HG03139 (cell line): ENCODE measurements around the gene RNF224.
A peak's percentile ranks its signal among the peaks of the same experiment; 100 is the strongest.

ENCODE experiments used
- ATAC-seq: cut with Tn5 transposase; IDR thresholded peaks from one replicate; pipeline ENCODE4 v1.9.1; 2021; ENCODE audit not compliant: unreplicated experiment

The RNF224 gene

DNA sequence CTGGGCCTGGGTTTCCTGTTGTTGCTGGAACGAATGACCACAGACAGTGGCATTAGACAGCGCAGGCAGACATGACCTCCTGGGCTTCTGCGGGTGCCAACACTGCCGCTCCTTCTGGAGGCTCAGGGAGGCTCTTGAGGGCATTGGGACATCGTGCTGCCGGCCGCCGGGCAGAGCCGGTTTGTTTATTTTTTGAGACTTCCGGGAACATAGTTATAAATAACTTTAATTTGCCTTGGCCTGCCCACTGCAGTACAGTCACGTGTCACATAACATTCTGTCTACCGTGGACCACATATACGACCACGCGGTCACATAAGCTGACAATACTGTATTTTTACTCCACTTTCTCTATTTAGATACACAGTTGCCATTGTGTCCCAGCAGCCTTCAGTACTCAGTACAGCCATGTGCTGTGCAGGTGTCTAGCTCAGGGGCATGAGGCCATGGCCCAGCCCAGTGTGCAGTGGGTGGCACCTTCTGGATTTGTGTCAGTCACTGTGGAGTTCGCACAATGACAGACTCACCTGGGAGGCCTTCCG lies 42.0 kb downstream of the RNF224 start:
- ATAC-seq = no peak

DNA sequence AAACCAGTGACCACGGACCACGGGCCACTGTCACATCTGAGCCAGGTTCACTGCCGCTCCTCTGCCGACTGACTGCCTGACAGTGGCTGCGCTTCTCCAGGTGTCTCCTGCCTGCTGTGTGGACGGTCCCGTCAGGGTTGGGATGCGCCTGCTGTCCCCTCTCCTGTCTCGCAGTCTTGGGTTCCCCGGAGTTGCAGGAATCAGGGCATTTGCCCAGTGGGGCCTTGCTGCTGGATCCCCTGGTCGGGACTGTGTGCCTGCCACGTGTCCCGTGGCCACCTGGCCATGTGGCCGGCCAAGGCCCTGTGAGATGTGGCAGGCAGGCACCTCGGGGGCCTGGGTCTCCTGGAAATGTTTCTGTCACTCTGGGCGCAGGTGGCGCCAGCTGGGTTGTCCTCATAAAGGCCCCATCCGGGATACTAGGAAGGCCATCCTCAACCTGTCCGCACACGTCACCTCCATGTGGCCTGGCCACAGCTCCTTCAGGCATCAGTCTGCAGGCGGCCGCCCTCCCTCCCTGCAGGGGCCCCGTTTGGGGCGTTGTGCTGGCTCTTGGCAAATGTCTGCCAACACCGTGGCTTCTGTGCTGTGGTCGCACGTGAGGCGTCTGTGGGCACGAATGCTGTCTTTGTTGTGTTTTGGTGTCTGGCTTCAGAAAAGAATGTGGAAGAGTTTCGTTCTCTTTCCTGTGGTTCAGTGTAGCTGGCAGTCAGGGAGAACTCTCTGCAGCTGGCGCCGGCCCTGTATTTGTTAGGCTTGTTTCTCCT lies 43.8 kb downstream of the RNF224 start:
- no peak for ATAC-seq

- no peak for ATAC-seq
Observed at GRCh38 chr9:137271696-137272076, 44.4 kb downstream of the RNF224 start.

- no peak for ATAC-seq
Observed at GRCh38 chr9:137272241-137273094, 45.2 kb downstream of the RNF224 start.

- no peak for ATAC-seq
Observed at GRCh38 chr9:137273095-137273490, 45.8 kb downstream of the RNF224 start.

DNA sequence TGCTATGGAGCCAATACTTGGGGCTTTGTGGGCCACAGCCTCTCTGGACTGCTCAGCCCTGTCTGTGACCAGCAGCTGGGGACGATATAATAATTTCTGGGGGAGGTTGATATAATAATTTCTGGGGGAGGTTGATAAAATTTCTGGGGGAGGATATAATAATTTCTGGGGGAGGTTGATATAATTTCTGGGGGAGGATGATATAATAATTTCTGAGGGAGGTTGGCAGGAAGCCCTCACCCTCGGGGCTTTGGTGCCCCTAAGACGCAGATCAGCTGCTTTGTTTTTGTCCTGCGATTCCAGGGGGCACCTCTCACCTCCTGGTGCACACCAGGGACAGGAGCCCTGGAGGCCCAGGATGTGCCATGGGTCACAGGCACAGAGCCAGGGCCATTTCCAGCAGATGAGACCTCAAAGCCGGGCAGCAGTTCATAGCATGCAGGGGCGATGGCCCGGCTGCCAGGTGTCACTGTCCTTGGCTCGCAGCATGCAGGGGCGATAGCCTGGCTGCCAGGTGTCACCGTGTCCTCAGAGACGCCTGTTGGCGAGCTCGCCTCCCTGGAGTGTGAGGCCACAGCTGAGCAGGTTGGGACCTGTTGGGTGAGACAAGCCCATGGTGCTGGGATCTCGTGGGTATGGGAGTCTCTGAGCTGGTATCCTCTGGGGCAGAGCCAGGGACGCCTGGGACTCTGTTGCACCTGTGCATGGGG lies 46.5 kb downstream of the RNF224 start:
- ATAC-seq = no peak

DNA sequence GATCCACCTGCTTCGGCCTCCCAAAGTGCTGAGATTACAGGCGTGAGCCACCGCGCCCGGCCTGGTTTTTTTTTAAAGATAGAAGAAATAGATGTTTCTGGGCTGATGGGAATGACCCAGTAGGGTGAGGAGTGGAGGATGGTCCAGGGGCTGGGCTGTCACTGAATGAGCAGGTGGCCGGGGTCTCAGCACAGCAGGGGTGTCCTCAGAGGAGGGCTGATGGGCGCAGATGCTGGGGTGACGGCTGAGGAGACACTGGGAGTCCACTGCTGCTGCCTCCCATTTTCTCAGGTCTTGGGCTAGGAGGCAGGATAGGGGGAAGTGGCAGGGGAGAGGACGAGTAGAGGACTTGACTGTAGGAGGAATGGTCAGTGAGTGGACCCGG lies 47.9 kb downstream of the RNF224 start:
- ATAC-seq = no peak

DNA sequence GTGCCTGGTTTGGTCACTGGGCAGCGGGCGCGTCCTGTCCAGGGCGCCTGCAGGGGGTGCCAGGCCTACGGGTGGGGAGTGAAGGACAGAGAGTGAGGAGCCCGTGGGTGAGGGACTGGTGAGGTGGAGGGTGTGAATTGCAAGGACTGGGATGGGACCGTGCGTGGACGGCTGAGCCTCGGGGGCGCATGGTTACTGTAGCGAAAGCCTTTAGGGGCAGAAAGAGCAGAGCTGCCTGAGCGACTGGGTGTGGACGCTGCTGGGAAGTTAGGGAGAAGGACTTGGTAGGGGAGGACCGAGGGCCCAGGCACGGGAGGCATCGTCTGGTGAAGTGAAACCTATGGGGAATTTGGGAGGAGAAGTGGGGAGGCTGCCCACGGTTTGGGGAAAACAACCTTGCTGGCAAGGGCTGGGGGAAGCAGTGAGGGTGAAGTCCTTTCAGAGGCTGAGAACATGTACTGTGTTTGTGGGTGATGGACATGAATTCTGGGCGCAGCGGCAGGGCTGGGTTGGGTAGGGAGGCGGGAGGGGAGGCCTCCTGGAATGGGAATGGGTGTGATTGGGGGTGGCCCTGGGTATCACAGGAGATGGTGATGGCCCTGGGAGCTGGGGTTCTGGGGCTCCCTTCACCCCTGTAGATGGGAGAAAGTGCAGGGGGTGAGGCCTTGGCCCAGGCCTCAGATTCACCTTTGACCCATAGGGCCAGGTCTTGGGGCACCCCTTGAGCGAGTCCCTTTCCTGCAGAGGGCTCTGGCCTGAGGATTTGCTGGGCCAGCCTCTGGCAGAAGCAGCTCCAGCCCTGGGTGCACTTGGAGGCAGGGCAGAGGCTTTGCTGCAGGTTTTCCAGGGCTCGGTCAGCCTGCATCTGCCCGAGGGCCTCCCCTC lies 48.5 kb downstream of the RNF224 start:
- ATAC-seq = no peak

DNA sequence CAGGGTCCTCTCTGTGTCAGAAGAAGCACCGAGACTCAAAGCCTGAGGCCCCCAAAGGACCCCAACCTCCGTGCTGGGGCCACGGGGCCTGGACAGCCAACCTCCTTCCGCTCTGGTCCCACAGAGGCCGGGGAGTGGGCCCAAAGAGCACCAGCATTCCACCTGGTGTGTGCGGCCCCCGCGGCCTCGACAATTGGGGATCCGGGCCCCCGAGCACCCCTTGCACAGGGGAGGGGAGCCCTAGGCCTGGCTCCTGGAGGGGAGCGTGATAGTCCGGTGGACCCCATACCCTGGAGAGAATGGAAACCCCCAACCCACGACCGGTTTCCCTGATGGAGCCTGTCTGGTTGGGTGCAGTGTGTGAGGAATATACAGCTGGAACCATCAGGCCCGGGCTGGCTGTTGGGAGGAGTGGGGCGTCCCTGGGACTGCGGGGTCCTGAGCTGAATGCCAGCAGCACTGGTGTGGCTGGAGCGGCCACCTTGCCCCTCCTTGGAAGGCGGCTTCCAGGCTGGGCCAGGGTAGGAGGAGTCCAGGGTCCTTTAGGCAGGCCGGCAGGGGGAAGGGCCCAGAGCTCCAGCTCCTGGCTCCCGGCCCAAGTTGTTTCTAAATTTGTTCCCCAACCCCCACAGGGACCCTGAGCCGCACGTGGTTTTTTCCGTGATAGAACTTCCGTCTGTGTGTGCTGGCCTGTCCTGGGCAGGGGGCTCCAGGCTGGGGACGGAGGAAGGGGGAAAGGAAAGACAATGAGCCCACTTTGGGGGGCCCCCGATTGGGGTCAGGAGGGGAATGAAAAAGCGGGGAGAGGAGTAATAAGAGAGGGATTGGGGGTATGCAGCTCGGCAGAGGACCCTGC lies 49.4 kb downstream of the RNF224 start:
- no peak for ATAC-seq

DNA sequence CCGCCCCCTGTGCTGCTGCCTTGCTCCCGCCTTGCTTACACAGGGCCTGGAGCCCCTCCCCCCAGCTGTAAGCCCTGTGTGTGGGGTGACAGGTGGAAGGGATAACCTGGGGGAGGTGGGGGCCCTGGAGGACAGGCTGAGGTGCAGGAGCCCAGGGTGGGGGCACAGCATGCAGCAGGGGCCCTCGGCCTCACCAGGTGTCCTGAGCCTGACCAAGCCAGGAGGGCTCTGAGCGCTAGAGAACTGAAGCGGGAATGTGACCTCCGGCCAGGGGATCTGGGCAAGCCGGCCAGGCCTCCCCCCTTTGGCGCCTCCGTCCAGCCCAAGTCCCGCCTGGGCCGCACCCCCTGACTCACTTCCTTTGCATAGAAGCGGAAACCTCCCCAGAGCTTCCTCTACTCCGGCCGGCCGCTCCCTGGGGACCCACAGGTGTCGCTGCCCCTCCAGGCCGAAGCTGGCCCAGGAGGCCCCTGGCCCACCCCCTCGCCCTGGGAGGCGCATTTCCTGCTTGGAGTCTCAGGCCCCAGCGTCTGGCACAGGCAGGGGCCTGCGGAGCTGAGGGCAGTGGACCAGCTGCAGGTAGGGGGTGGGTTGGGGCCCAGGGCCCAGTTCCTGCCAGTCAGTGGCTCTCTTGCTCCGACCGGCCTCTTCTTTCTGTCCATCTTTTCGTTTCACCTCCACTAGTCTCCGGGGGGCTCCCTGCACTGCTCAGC lies 50.2 kb downstream of the RNF224 start, which contains the start of gene TOR4A:
Gene TOR4A, plus strand, starts transcription at position 398 of the 713 bp plus-strand sequence. CDS start 964 bp downstream, outside the sequence.
- ATAC-seq = peak; percentile 75

- ATAC-seq = no peak
Observed at GRCh38 chr9:137278061-137278701, 50.9 kb downstream of the RNF224 start.
